K562 (cell line): ENCODE results near the gene TMEM243. TPM values are rescaled to one million over a fixed set of nuclear protein-coding genes. Genes with fewer than 3 reads are reported as not detected.

Source experiments
- ATAC-seq: fragments of 200-7000 bp; cut with Tn5 transposase; 3 replicates; pipeline ENCODE4 v1.9.1; 2020; ENCODE audit warnings: moderate library complexity
- Bru-seq: library from RNA; stranded (reverse); fragments of 400-500 nt; gene quantifications from one replicate; lab custom pipeline; 2021; lab: Mats Ljungman, UMichigan
- BruChase-seq, 2 experiments: library from RNA; stranded (reverse); fragments of 400-500 nt; gene quantifications; one replicate each; lab custom pipeline; 2021; lab: Mats Ljungman, UMichigan
- BruUV-seq: library from RNA; stranded (reverse); fragments of 400-500 nt; replicated peaks from 2 replicates; lab custom pipeline; 2021; lab: Mats Ljungman, UMichigan
- CTCF ChIA-PET: fragments of 300-600 bp; formaldehyde crosslinking; extraction: SDS; loops from one replicate; lab custom pipeline; 2021; ENCODE audit warnings: low intra/inter-chr PET ratio; lab: Yijun Ruan, JAX
- POLR2A ChIA-PET: fragments of 300-600, 350-650 bp; sonication (Branson Sonifier 250); formaldehyde crosslinking; extraction: SDS; loops from one replicate; lab custom pipeline; 2021; ENCODE audit warnings: antibody characterized with exemption, inconsistent platforms; lab: Yijun Ruan, JAX
- DNase-seq, 4 experiments: peaks; one replicate each; pipeline versions ENCODE4 v3.0.0 to v3.0.0-alpha.2; 2011 to 2018; ENCODE audit warnings: low spot score in 3 of 4, mixed read lengths in 3 of 4; ENCODE audit errors: extremely low read depth in 1 of 4
- FAIRE-seq: peaks from 2 replicates; lab custom pipeline; 2011; peaks lifted over from hg19 to GRCh38; lab: Jason Lieb, UNC
- H2AFZ ChIP-seq: 2 replicates; pipeline ENCODE4 v1.6.0; 2011; ENCODE audit warnings: low read depth, low read length, control low read depth, inconsistent platforms
- H3K27ac ChIP-seq: fragments of 200-600 bp; 3 replicates; pipeline ENCODE4 v1.8.0; 2011; ENCODE audit warnings: low read depth, mild to moderate bottlenecking, control low read depth, inconsistent platforms, low read length, moderate library complexity, mixed read lengths; ENCODE audit errors: extremely low read depth
- H3K27me3 ChIP-seq, 2 experiments: fragments of 300-600 bp in 1 of 2; 2 replicates in 1 of 2; 3 replicates in 1 of 2; pipeline versions ENCODE4 v1.6.0 to v1.8.0; 2011; ENCODE audit warnings: inconsistent platforms in 2 of 2, low read length in 2 of 2, mild to moderate bottlenecking in 1 of 2, mixed read lengths in 1 of 2, moderate library complexity in 1 of 2; ENCODE audit not compliant: control insufficient read depth in 2 of 2, insufficient read depth in 2 of 2
- H3K36me3 ChIP-seq: fragments of 300-600 bp; 3 replicates; pipeline ENCODE4 v1.8.0; 2011; ENCODE audit warnings: mild to moderate bottlenecking, low read length, inconsistent platforms; ENCODE audit not compliant: control insufficient read depth, insufficient read depth
- H3K4me1 ChIP-seq, 2 experiments: fragments of 200-600 bp in 1 of 2; replicated peaks in 1 of 2; 2 replicates in 1 of 2; 3 replicates in 1 of 2; pipeline versions ENCODE4 v1.5.1 to v1.8.0; 2011; ENCODE audit warnings: inconsistent platforms in 2 of 2, low read length in 2 of 2, mild to moderate bottlenecking in 1 of 2, mixed read lengths in 1 of 2, moderate library complexity in 1 of 2; ENCODE audit not compliant: control insufficient read depth in 2 of 2, insufficient read depth in 2 of 2
- H3K4me2 ChIP-seq: 2 replicates; pipeline ENCODE4 v1.6.1; 2011; ENCODE audit warnings: low read length, control low read depth, inconsistent platforms, mixed read lengths; ENCODE audit not compliant: insufficient read depth
- H3K4me3 ChIP-seq: fragments of 200-600 bp; sonication (generic), shearing (Covaris generic); 2 replicates; pipeline ENCODE4 v1.5.1; 2016; ENCODE audit warnings: control low read depth, inconsistent platforms
- H3K79me2 ChIP-seq: fragments of 200-600 bp; 3 replicates; pipeline ENCODE4 v1.8.0; 2011; ENCODE audit warnings: low read length, inconsistent platforms; ENCODE audit not compliant: control insufficient read depth, insufficient read depth
- H3K9ac ChIP-seq, 2 experiments: 2 replicates each; pipeline versions ENCODE4 v1.6.0 to v1.6.1; 2011; ENCODE audit warnings: low read depth in 2 of 2, low read length in 2 of 2, control low read depth in 1 of 2, inconsistent platforms in 1 of 2, mild to moderate bottlenecking in 1 of 2, mixed read lengths in 1 of 2; ENCODE audit not compliant: insufficient read depth in 1 of 2
- H3K9me1 ChIP-seq: one replicate; pipeline ENCODE4 v1.6.0; 2011; ENCODE audit warnings: inconsistent platforms, mild to moderate bottlenecking, low read length, moderate library complexity; ENCODE audit not compliant: control insufficient read depth, insufficient read depth
- H3K9me3 ChIP-seq: replicated peaks from 2 replicates; pipeline ENCODE4 v1.5.1; 2011; ENCODE audit warnings: low read depth, low read length, inconsistent platforms; ENCODE audit not compliant: control insufficient read depth, insufficient read depth
- H4K20me1 ChIP-seq: replicated peaks from 2 replicates; pipeline ENCODE4 v1.6.1; 2011; ENCODE audit warnings: low read length, inconsistent platforms, mixed read lengths; ENCODE audit not compliant: control insufficient read depth, insufficient read depth
- EP400 ChIP-seq: fragments of 450-650 bp; IDR thresholded peaks from 2 replicates; pipeline ENCODE4 v1.6.1; 2017; ENCODE audit warnings: antibody characterized with exemption, mild to moderate bottlenecking, moderate library complexity
- FOXK2 ChIP-seq, 2 experiments: fragments of 450-650 bp; IDR thresholded peaks in 1 of 2; conservative IDR thresholded peaks in 1 of 2; 2 replicates each; pipeline ENCODE4 v1.6.1; 2016; ENCODE audit warnings: low read depth in 2 of 2, mild to moderate bottlenecking in 1 of 2
- GTF2A2 ChIP-seq: IDR thresholded peaks from 2 replicates; pipeline ENCODE4 v1.6.1; 2016; ENCODE audit warnings: mild to moderate bottlenecking, missing genetic modification characterization, missing compliant biosample characterization
- LCOR ChIP-seq: sonication (generic); formaldehyde crosslinking; IDR thresholded peaks from 2 replicates; pipeline ENCODE4 v1.8.0; 2022; ENCODE audit warnings: mild to moderate bottlenecking, missing genetic modification reagents
- MAZ ChIP-seq, 2 experiments: fragments of 450-650 bp in 1 of 2; sonication (generic) in 1 of 2; formaldehyde crosslinking; IDR thresholded peaks in 1 of 2; conservative IDR thresholded peaks in 1 of 2; 2 replicates each; pipeline versions ENCODE4 v1.4.0 to v1.5.0; 2020; ENCODE audit warnings: mild to moderate bottlenecking in 1 of 2, missing genetic modification reagents in 1 of 2
- MXI1 ChIP-seq: IDR thresholded peaks from 2 replicates; pipeline ENCODE4 v1.6.1; 2011; ENCODE audit warnings: low read depth, mild to moderate bottlenecking, improper control_type of control experiment, low read length
- NR2C2 ChIP-seq, 2 experiments: fragments of 200-800 bp in 1 of 2; sonication (Bioruptor generic) in 1 of 2; sonication (generic) in 1 of 2; formaldehyde crosslinking in 1 of 2; IDR thresholded peaks; 2 replicates each; pipeline versions ENCODE4 v1.6.1 to v1.8.0; 2016 to 2022; ENCODE audit warnings: mild to moderate bottlenecking in 1 of 2, missing compliant biosample characterization in 1 of 2, missing genetic modification characterization in 1 of 2, missing genetic modification reagents in 1 of 2
- RBFOX2 ChIP-seq: fragments of 200-400 bp; formaldehyde crosslinking; IDR thresholded peaks from 2 replicates; pipeline ENCODE4 v1.6.1; 2017; ENCODE audit warnings: low read depth, mild to moderate bottlenecking, low read length, moderate library complexity
- SIN3A ChIP-seq, 2 experiments: fragments of 150-350 bp in 1 of 2; IDR thresholded peaks; 2 replicates each; pipeline ENCODE4 v1.6.1; 2011 to 2016; ENCODE audit warnings: borderline replicate concordance in 2 of 2, low read depth in 2 of 2, low read length in 2 of 2, mild to moderate bottlenecking in 2 of 2, moderate library complexity in 2 of 2; ENCODE audit not compliant: control insufficient read depth in 1 of 2
- SP2 ChIP-seq: IDR thresholded peaks from 2 replicates; pipeline ENCODE4 v1.6.1; 2011; ENCODE audit warnings: mild to moderate bottlenecking, low read depth, low read length, moderate library complexity; ENCODE audit not compliant: poor library complexity, severe bottlenecking; ENCODE audit errors: extremely low read depth
- WGBS: fragments of 100-300 bp; shearing (Covaris generic); methylation state at CpG from one replicate; pipeline ENCODE4 v1.1.6; 2016; ENCODE audit warnings: low coverage, mixed read lengths; ENCODE audit not compliant: insufficient coverage; ENCODE audit errors: missing lambda C conversion rate; 5-methylcytosine and 5-hydroxymethylcytosine counted together
- in situ Hi-C: fragments of 300-500 bp; cut with MboI; formaldehyde crosslinking; loops from 4 replicates; pipeline ENCODE4 v1.15.0; 2018; ENCODE audit warnings: inconsistent platforms, mixed read lengths
- intact Hi-C: fragments of 100-400 bp; cut with micrococcal nuclease; formaldehyde crosslinking; loops from 2 replicates; pipeline ENCODE4 v1.14.2; 2022
- long read RNA-seq, 3 experiments: library from polyadenylated mRNA in 2 of 3; library from RNA in 1 of 3; unstranded in 2 of 3; stranded (forward) in 1 of 3; transcript quantifications; one replicate each; pipeline ENCODE4 v2.0.0, GENCODE V29; 2019 to 2022
- polyA minus RNA-seq, 3 experiments: library from RNA; depleted of rRNA, polyadenylated mRNA; stranded (reverse); fragments of >200 nt; gene quantifications; 2 replicates each; pipeline ENCODE4 v1.2.3, GENCODE V29; 2011
- polyA plus RNA-seq, 8 experiments: library from polyadenylated mRNA; depleted of rRNA in 4 of 8; stranded (reverse) in 5 of 8; unstranded in 3 of 8; fragments of >200 nt; fragmentation: Nextera tagmentation in 2 of 8; fragmentation: Illumina TruSeq in 1 of 8; extraction: Ambion mirVana in 2 of 8; extraction: Trizol in 1 of 8; gene quantifications; 2 replicates each; pipeline versions ENCODE4 v1.2.1 to v1.2.3, GENCODE V29; 2011 to 2014; ENCODE audit warnings: inconsistent platforms in 1 of 8, missing spikeins in 1 of 8
- total RNA-seq, 7 experiments: library from RNA; depleted of rRNA in 6 of 7; stranded (reverse); fragments of >200 nt in 6 of 7; fragmentation: Illumina TruSeq in 2 of 7; extraction: Trizol in 2 of 7; gene quantifications; 2 replicates each; pipeline versions ENCODE4 v1.2.1 to v1.2.3, GENCODE V29; 2011 to 2021; ENCODE audit warnings: low replicate concordance in 1 of 7
- TF ChIP-seq, protein P1 (sequence below): sonication (generic); formaldehyde crosslinking; IDR thresholded peaks from 2 replicates; pipeline ENCODE4 v1.4.0; 2020; ENCODE audit warnings: mild to moderate bottlenecking, missing genetic modification reagents

The TMEM243 gene, protein sequence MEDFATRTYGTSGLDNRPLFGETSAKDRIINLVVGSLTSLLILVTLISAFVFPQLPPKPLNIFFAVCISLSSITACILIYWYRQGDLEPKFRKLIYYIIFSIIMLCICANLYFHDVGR
- total RNA-seq (2011; cell fraction: chromatin; rRNA removed; ENCODE audit: low replicate concordance), result 3.9 and 7.3 TPM in 2 replicates
- 2.2 and 3.9 TPM in 2 replicates for total RNA-seq (2011; cell fraction: nucleolus; rRNA removed)
- 4.3 and 6.5 TPM in 2 replicates for total RNA-seq (2011; cell fraction: nucleoplasm; rRNA removed)
- total RNA-seq (2014; rRNA removed) (6.6 and 8.6 TPM in 2 replicates), total RNA-seq (2014; rRNA removed; fragmentation: Illumina TruSeq; extraction: Trizol) (8.4 and 8.6 TPM in 2 replicates), total RNA-seq (2015; rRNA removed; fragmentation: Illumina TruSeq; extraction: Trizol) (5.2 and 6.7 TPM in 2 replicates), total RNA-seq (2021) (5.7 and 6.1 TPM in 2 replicates), polyA plus RNA-seq (2011; rRNA removed) (5.1 and 6.3 TPM in 2 replicates), polyA plus RNA-seq (2014; fragmentation: Illumina TruSeq; extraction: Trizol) (6.3 and 6.6 TPM in 2 replicates), polyA plus RNA-seq (2014; fragmentation: Nextera tagmentation; extraction: Ambion mirVana) (1 to 10 TPM; 3.9 to 4.2 TPM), polyA plus RNA-seq (2014; rRNA removed) (7.2 and 8.5 TPM in 2 replicates), polyA minus RNA-seq (2011; rRNA and poly(A)+ RNA removed) (3.7 and 3.8 TPM in 2 replicates), Bru-seq, nascent RNA (percentile 67 among the genes with signal in this experiment), BruChase-seq, experiment 1, labeled RNA remaining after a 2-hour chase (percentile 61 among the genes with signal in this experiment), BruChase-seq, experiment 2, labeled RNA remaining after a 6-hour chase (percentile 53 among the genes with signal in this experiment)
- 1.8 and 4.2 TPM in 2 replicates for polyA plus RNA-seq (2011; cell fraction: cytosol; rRNA removed)
- polyA plus RNA-seq (2011; cell fraction: nucleus; rRNA removed), result 4.3 and 6.7 TPM in 2 replicates
- 5.5 and 18.3 TPM in 2 replicates for polyA plus RNA-seq (2012)
- polyA minus RNA-seq (2011; cell fraction: cytosol; rRNA and poly(A)+ RNA removed), result 3.5 TPM in 1 of 2 replicates, not detected in the other
- polyA minus RNA-seq (2011; cell fraction: nucleus; rRNA and poly(A)+ RNA removed), result 2.3 and 7.2 TPM in 2 replicates
- long read RNA-seq, experiment 1, partial matches to known transcripts, result 0 of 7 reads
- long read RNA-seq, experiment 1, other reads (novel, unspliced or antisense), result 3 of 7 reads
- long read RNA-seq, experiment 2, partial matches to known transcripts, result 1 of 4 reads
- long read RNA-seq, experiment 2, other reads (novel, unspliced or antisense), result 1 of 4 reads
- long read RNA-seq, experiment 3, partial matches to known transcripts, result 0 of 4 reads
- long read RNA-seq, experiment 3, other reads (novel, unspliced or antisense), result 1 of 4 reads

GRCh38 chr7:87219545-87220025 is at the start of gene TMEM243:
Gene TMEM243, minus strand, starts transcription at chr7:87219732. Its CDS starts 229 bp downstream, at chr7:87219503.
- ChIA-PET POLR2A (interaction anchor here (1.0 kb wide), 1 partner anchor 11 kb away, joined by 3 read pairs; no protein-coding TSS in a partner anchor), CTCF (interaction anchor here (0.7 kb wide), 1 partner anchor 288 kb away, joined by 3 read pairs; no protein-coding TSS in a partner anchor)
- ATAC-seq (peak; percentile 83), FAIRE-seq (no peak), DNase-seq (peak; percentile 62 to 73 (median 68))
- intact Hi-C loops, result loop anchor here (2.0 to 10.0 kb wide), 2 partner anchors 67 to 655 kb away; partner anchors contain the start of genes DBF4, DMTF1 and SLC25A40
- H3K4me2 ChIP-seq, result peak within 1 kb of the TSS; percentile 81
- peaks cover 24 to 29% of the 10 kb centered on the region in 2 experiments; a peak in 4 of 5 replicates for H3K27me3 ChIP-seq
- H3K27ac ChIP-seq, result peak within 1 kb of the TSS; percentile 9; the same call in 1 of the 3 replicates
- H3K9me1 ChIP-seq, result no peaks in the 10 kb centered on the region
- no peaks in the 10 kb centered on the region for H4K20me1 ChIP-seq
- no TSS peak for BruUV-seq
- H3K9me3 ChIP-seq, result no peaks in the 10 kb centered on the region
- WGBS, result 1% methylated on average over 32 of the region's 41 CpGs
- no peaks in the 10 kb centered on the region for H3K79me2 ChIP-seq
- H3K4me1 ChIP-seq, result peaks cover 11 to 18% of the 10 kb centered on the region in 2 experiments; a peak in 4 of 5 replicates
- H3K36me3 ChIP-seq, result no peaks in the 10 kb centered on the region
- peak within 1 kb of the TSS; percentile 38 to 88; a peak in 3 of 4 replicates for H3K9ac ChIP-seq
- in situ Hi-C loops, result no loop called here
- H2AFZ ChIP-seq, result peak within 1 kb of the TSS; percentile 93
- peak within 1 kb of the TSS; percentile 61 for H3K4me3 ChIP-seq
- TF ChIP-seq SIN3A (IDR thresholded peaks at IDR 0.05; ENCODE audit: borderline replicate concordance in 2 of 2, control insufficient read depth in 1 of 2, low read depth in 2 of 2, low read length in 2 of 2) (peak in 1 of 2 experiments; percentile 38; a peak in 1 of 4 replicates), SP2 (no peak), RBFOX2 (peak; percentile 75), FOXK2 (conservative IDR thresholded peaks at IDR 0.05 in 1 of 2, IDR thresholded peaks at IDR 0.05 in 1 of 2; ENCODE audit: low read depth in 2 of 2) (peak in 1 of 2 experiments; percentile 40; a peak in 1 of 4 replicates), GTF2A2 (tag) (no peak), EP400 (peak; percentile 81), NR2C2 (CRISPR knock-in tag; IDR thresholded peaks at IDR 0.05) (no peak), NR2C2 (tag; IDR thresholded peaks at IDR 0.05) (0 out of 2 replicates have a peak, but pooled peaks have one; percentile 23), LCOR (no peak), MXI1 (0 out of 2 replicates have a peak, but pooled peaks have one; percentile 47), MAZ (CRISPR knock-in tag; conservative IDR thresholded peaks at IDR 0.05 in 1 of 2, IDR thresholded peaks at IDR 0.05 in 1 of 2) (peak in 1 of 2 experiments; percentile 88)
- TF ChIP-seq, protein P1, sequence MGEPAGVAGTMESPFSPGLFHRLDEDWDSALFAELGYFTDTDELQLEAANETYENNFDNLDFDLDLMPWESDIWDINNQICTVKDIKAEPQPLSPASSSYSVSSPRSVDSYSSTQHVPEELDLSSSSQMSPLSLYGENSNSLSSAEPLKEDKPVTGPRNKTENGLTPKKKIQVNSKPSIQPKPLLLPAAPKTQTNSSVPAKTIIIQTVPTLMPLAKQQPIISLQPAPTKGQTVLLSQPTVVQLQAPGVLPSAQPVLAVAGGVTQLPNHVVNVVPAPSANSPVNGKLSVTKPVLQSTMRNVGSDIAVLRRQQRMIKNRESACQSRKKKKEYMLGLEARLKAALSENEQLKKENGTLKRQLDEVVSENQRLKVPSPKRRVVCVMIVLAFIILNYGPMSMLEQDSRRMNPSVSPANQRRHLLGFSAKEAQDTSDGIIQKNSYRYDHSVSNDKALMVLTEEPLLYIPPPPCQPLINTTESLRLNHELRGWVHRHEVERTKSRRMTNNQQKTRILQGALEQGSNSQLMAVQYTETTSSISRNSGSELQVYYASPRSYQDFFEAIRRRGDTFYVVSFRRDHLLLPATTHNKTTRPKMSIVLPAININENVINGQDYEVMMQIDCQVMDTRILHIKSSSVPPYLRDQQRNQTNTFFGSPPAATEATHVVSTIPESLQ (CRISPR knock-in tag), result 0 out of 2 replicates have a peak, but pooled peaks have one; percentile 6
